ENCODE results near the gene CPT2. TPM values are rescaled to one million over a fixed set of nuclear protein-coding genes. Genes with fewer than 3 reads are reported as not detected.

The CPT2 gene
- total RNA-seq, 1 donor from 2014 or later = 22.9 TPM

DNA sequence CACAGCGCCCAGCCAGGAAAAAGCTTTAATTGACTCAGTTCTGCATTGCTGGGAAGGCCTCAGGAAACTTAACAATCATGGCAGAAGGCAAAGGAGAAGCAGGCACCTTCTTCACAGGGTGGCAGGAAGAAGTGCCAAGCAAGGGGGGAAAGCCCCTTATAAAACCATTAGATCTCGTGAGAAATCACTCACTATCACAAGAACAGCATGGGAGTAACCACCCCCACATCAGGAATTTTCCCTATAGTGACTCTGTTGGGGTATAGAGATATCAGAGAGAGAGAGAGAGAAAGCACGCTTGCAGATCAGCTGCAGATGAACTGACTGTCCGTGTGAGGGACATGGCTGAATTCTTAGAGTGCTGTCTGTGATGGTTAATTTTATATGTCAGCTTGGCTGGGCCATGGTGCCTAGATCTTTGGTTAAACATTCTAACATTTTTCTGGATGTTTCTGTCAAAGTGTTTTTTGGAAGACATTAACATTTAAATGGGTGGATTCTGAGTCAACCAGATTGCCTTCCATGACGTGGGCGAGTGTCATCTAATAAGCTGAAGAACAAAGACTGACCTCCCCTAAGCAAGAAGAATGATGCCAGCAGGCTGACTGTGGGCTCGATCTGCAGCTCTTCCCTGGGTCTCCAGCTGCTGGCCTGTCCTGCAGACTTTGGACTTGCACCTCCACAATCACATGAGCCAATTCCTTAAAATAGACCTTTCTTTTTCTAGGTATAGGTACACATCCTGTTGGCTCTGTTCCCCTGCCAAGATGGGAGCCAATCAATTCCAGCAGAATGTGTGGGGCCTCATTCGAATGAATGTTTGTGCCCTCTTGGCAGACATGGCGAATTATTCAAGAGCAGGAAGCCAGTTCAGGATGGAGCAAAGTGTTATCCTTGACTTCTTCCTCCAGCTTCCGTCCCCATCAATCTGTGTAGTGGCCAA lies 21.4 kb upstream of the CPT2 start:
- H3K27me3 Mint-ChIP-seq (ENCODE audit: low read depth) = no peaks in the 10 kb centered on the region
- no peak for DNase-seq (ENCODE audit: low read depth, low spot score)
- H3K4me3 Mint-ChIP-seq = no peak overlapping the region
- TF ChIP-seq, protein P1, sequence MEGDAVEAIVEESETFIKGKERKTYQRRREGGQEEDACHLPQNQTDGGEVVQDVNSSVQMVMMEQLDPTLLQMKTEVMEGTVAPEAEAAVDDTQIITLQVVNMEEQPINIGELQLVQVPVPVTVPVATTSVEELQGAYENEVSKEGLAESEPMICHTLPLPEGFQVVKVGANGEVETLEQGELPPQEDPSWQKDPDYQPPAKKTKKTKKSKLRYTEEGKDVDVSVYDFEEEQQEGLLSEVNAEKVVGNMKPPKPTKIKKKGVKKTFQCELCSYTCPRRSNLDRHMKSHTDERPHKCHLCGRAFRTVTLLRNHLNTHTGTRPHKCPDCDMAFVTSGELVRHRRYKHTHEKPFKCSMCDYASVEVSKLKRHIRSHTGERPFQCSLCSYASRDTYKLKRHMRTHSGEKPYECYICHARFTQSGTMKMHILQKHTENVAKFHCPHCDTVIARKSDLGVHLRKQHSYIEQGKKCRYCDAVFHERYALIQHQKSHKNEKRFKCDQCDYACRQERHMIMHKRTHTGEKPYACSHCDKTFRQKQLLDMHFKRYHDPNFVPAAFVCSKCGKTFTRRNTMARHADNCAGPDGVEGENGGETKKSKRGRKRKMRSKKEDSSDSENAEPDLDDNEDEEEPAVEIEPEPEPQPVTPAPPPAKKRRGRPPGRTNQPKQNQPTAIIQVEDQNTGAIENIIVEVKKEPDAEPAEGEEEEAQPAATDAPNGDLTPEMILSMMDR (conservative IDR thresholded peaks at IDR 0.05) = no peak
- H3K36me3 Mint-ChIP-seq (ENCODE audit: low read depth) = no peaks in the 10 kb centered on the region
- H3K27ac Mint-ChIP-seq (ENCODE audit: unreplicated experiment) = peak overlapping the region; percentile 76
- H3K4me1 Mint-ChIP-seq = peaks cover 24% of the 10 kb centered on the region
- H3K9me3 Mint-ChIP-seq = no peaks in the 10 kb centered on the region

DNA sequence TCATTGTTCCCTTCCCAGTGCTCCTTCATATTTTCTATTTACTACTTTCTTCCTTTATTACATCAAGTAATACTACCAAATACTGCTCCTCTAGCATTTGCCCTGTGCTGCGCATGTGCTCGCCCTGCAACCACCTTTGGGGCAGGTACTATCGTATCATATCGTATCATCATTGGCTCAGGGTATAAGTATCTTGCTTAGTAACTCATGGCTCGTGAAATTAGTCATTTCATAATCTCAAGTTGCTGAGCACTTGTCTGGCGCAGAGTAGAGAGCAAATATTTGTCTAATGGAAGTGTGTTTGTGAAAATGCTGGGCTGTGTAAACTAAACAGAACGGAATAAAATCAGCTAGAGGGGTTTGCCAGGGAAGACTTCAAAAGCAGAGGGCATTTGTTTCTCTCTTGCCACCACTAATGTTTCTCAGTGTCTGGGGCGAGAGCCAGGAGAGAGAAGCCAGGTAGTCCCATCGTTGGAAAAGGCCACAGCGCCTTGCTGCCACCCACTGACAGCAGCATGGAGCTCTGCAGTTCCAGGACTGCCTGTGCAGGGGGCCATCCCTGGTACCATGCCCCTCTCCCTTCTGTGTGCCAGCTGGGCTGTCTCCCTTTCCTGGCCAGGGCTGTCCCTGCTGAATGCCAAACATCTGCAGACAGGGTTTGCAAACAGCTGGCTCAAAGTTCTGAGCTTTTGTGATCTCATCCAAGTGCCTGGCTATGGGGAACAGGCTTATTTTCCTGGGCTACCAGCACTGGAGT lies 20.0 kb upstream of the CPT2 start:
- H3K27ac Mint-ChIP-seq (ENCODE audit: unreplicated experiment) = no peak overlapping the region
- no peaks in the 10 kb centered on the region for H3K9me3 Mint-ChIP-seq
- H3K36me3 Mint-ChIP-seq (ENCODE audit: low read depth) = no peaks in the 10 kb centered on the region
- no peaks in the 10 kb centered on the region for H3K27me3 Mint-ChIP-seq (ENCODE audit: low read depth)
- H3K4me3 Mint-ChIP-seq = no peak overlapping the region
- DNase-seq (ENCODE audit: low read depth, low spot score) = no peak
- H3K4me1 Mint-ChIP-seq = peaks cover 24% of the 10 kb centered on the region
- TF ChIP-seq, protein P1 (conservative IDR thresholded peaks at IDR 0.05) = no peak

DNA sequence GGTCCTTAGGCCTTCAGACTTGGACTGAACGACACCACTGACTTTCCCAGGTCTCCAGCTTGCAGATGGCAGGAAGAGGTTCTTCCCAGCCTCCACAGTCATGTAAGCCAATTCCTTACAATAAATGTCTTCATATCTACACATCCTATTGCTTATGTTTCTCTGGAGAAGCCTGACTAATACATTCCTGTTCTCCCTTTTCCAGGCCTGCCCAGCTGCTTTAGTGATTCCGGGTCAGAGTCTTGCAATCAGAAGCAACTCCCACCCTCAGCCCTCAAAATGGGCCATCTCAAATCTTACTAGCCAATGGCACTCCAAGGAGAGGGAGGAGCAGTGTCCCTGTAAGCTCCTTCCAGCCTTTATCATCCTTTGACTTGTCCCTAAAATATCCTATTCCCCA lies 16.4 kb upstream of the CPT2 start:
- H3K27ac Mint-ChIP-seq (ENCODE audit: unreplicated experiment) = no peak overlapping the region
- no peaks in the 10 kb centered on the region for H3K9me3 Mint-ChIP-seq
- DNase-seq (ENCODE audit: low read depth, low spot score) = no peak
- H3K4me3 Mint-ChIP-seq = no peak overlapping the region
- no peaks in the 10 kb centered on the region for H3K27me3 Mint-ChIP-seq (ENCODE audit: low read depth)
- no peaks in the 10 kb centered on the region for H3K36me3 Mint-ChIP-seq (ENCODE audit: low read depth)
- TF ChIP-seq, protein P1 (conservative IDR thresholded peaks at IDR 0.05) = no peak
- peaks cover 8% of the 10 kb centered on the region for H3K4me1 Mint-ChIP-seq

DNA sequence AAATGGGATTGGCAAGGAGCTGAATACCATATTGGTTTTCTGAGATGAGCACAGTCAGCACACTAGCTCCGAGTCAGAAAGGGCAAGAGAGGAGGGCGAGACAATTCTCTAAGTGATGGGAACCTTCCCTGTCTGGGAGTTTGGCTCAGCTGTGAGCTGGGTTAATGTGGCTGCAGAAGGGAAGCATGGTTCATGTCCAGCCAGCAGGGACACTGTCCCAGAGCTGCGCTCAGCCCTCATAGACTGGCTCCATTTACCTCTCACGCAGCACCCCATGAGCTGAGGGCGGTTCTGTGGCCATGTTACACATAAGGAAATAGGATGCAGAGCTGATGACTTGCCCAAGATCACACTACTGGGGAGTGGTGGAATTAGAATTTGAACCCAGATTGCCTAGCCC lies 15.7 kb upstream of the CPT2 start:
- H3K36me3 Mint-ChIP-seq (ENCODE audit: low read depth) = no peaks in the 10 kb centered on the region
- H3K4me3 Mint-ChIP-seq = no peak overlapping the region
- no peak overlapping the region for H3K27ac Mint-ChIP-seq (ENCODE audit: unreplicated experiment)
- peaks cover under 1% of the 10 kb centered on the region for H3K4me1 Mint-ChIP-seq
- H3K9me3 Mint-ChIP-seq = no peaks in the 10 kb centered on the region
- TF ChIP-seq, protein P1 (conservative IDR thresholded peaks at IDR 0.05) = no peak
- H3K27me3 Mint-ChIP-seq (ENCODE audit: low read depth) = no peaks in the 10 kb centered on the region
- no peak for DNase-seq (ENCODE audit: low read depth, low spot score)

DNA sequence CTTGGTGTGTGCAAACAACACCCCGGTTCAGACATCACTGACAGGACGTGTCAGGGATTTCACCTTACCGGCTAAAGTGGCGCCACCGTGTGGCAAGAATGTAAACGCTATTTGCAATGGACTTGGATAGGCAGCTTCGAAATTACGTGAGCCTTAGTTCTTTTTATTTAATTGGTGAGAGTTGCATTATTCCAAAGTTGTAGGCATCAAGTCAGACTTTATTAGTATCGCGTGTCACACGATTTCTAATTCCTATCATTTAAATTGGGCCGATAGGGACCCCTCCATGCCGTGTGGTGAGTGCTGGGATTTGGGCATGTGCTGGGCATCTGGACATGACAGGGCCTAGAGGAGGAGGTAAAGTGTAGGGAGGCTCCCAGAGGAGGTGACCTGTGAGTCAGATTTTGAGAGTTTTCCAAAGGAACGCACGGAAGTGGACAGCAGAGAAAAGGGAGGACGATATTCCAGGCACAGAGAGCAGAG lies 14.5 kb upstream of the CPT2 start:
- Mint-ChIP-seq H3K9me3 (no peaks in the 10 kb centered on the region), H3K27me3 (ENCODE audit: low read depth) (peaks cover 5% of the 10 kb centered on the region), H3K4me1 (no peaks in the 10 kb centered on the region), H3K27ac (ENCODE audit: unreplicated experiment) (no peak overlapping the region), H3K36me3 (ENCODE audit: low read depth) (no peaks in the 10 kb centered on the region), H3K4me3 (no peak overlapping the region)
- TF ChIP-seq, protein P1 (conservative IDR thresholded peaks at IDR 0.05) = peak; percentile 96
- peak; percentile 92 for DNase-seq (ENCODE audit: low read depth, low spot score)
